ENCODE data around the gene GRB14.

- TF ChIP-seq CTCF (IDR thresholded peaks at IDR 0.05; ENCODE audit: insufficient read depth, low read depth, low read length): no peak
- TF ChIP-seq EZH2 (IDR thresholded peaks at IDR 0.05; ENCODE audit: insufficient read depth, low read length): no peak
These were observed 124.4 kb downstream of the GRB14 start for GRCh38 chr2:164496881-164497280.
